RWPE2 (cell line): Measurements from ENCODE around the gene SAV1.
A peak's percentile ranks its signal among the peaks of the same experiment; 100 is the strongest.
"Not testable (repeated sequence)": the region's sequence is repeated elsewhere in the genome, so short reads cannot be mapped to it uniquely, and the experiment has no call there.

Experiments
- ATAC-seq: fragments of 200-7000 bp; cut with Tn5 transposase; 3 replicates; pipeline ENCODE4 v1.9.1; 2021; ENCODE audit warnings: low read depth
- DNase-seq: peaks from one replicate; pipeline ENCODE4 v3.0.0-alpha.2; 2020; ENCODE audit warnings: low spot score
- H3K27ac ChIP-seq: fragments of 450-650 bp; 2 replicates; pipeline ENCODE4 v1.5.1; 2017; ENCODE audit warnings: mild to moderate bottlenecking; ENCODE audit not compliant: poor library complexity, severe bottlenecking
- H3K27me3 ChIP-seq: fragments of 250-450 bp; sonication (Bioruptor Pico); 2 replicates; pipeline ENCODE4 v1.5.1; 2021; ENCODE audit warnings: mild to moderate bottlenecking, moderate library complexity; ENCODE audit not compliant: insufficient read depth, poor library complexity, severe bottlenecking
- H3K36me3 ChIP-seq: fragments of 250-450 bp; sonication (Bioruptor Pico); 2 replicates; pipeline ENCODE4 v1.5.1; 2020; ENCODE audit warnings: low read depth, mild to moderate bottlenecking, moderate library complexity
- H3K4me1 ChIP-seq: fragments of 250-450 bp; sonication (Bioruptor Pico); 2 replicates; pipeline ENCODE4 v1.5.1; 2021; ENCODE audit warnings: mild to moderate bottlenecking, moderate library complexity; ENCODE audit not compliant: insufficient read depth, poor library complexity, severe bottlenecking
- H3K4me3 ChIP-seq: fragments of 250-450 bp; sonication (Bioruptor Pico); 2 replicates; pipeline ENCODE4 v1.5.1; 2021; ENCODE audit warnings: mild to moderate bottlenecking, moderate library complexity; ENCODE audit not compliant: severe bottlenecking
- H3K9me3 ChIP-seq: fragments of 250-450 bp; sonication (Bioruptor Pico); 2 replicates; pipeline ENCODE4 v1.5.1; 2021; ENCODE audit warnings: mild to moderate bottlenecking, moderate library complexity; ENCODE audit not compliant: severe bottlenecking
- CTCF ChIP-seq: fragments of 450-650 bp; IDR thresholded peaks from one replicate; pipeline ENCODE4 v1.5.1; 2017; ENCODE audit warnings: mild to moderate bottlenecking, moderate library complexity; ENCODE audit not compliant: poor library complexity, severe bottlenecking

SAV1 gene

GRCh38 chr14:50666772-50667683 lies 1.1 kb downstream of the SAV1 start:
- ATAC-seq = peak; percentile 59

GRCh38 chr14:50665300-50665699 lies 2.8 kb downstream of the SAV1 start:
- not testable (repeated sequence) for H3K9me3 ChIP-seq, H3K27ac ChIP-seq, H3K27me3 ChIP-seq, H3K4me3 ChIP-seq, DNase-seq, ATAC-seq
- H3K36me3 ChIP-seq = peaks cover 45% of the 10 kb centered on the region
- peaks cover 19% of the 10 kb centered on the region for H3K4me1 ChIP-seq

More at GRCh38 chr14:50666772-50667683, 1.1 kb downstream of the SAV1 start:
- no peak for TF ChIP-seq CTCF
- DNase-seq = no peak
- Histone ChIP-seq H3K36me3 (peaks cover 27% of the 10 kb centered on the region), H3K4me1 (peaks cover 20% of the 10 kb centered on the region), H3K27ac (peak overlapping the region; percentile 88), H3K27me3 (no peaks in the 10 kb centered on the region), H3K4me3 (peak overlapping the region; percentile 74), H3K9me3 (no peaks in the 10 kb centered on the region)

- H3K27me3 ChIP-seq, H3K4me3 ChIP-seq, ATAC-seq, H3K27ac ChIP-seq, DNase-seq, H3K9me3 ChIP-seq: not testable (repeated sequence)
- H3K36me3 ChIP-seq = peaks cover 47% of the 10 kb centered on the region
- peaks cover 15% of the 10 kb centered on the region for H3K4me1 ChIP-seq
Measured at GRCh38 chr14:50664579-50664978, 3.5 kb downstream of the SAV1 start.

- H3K4me1 ChIP-seq = peaks cover 7% of the 10 kb centered on the region
- peaks cover 35% of the 10 kb centered on the region for H3K36me3 ChIP-seq
- no peak overlapping the region for H3K27ac ChIP-seq
- no peak overlapping the region for H3K4me3 ChIP-seq
- H3K9me3 ChIP-seq = no peaks in the 10 kb centered on the region
- no peaks in the 10 kb centered on the region for H3K27me3 ChIP-seq
- no peak for ATAC-seq
- no peak for TF ChIP-seq CTCF
- no peak for DNase-seq
Measured at GRCh38 chr14:50659327-50659974, 8.7 kb downstream of the SAV1 start.

GRCh38 chr14:50658203-50658602 lies 9.9 kb downstream of the SAV1 start:
- no peak for TF ChIP-seq CTCF
- ATAC-seq (no peak), DNase-seq (no peak)
- Histone ChIP-seq H3K4me1 (peaks cover 7% of the 10 kb centered on the region), H3K27me3 (no peaks in the 10 kb centered on the region), H3K36me3 (peaks cover 32% of the 10 kb centered on the region), H3K27ac (no peak overlapping the region), H3K9me3 (no peaks in the 10 kb centered on the region), H3K4me3 (no peak overlapping the region)
